C1 segment of cervical spinal cord (tissue), 14 donors: Measurements from ENCODE around the gene FOXO1.
A peak's percentile ranks its signal among the peaks of the same experiment; 100 is the strongest.

Source experiments
- DNase-seq, 14 donors: peaks; one replicate each; lab custom pipeline; 2025; lab: John Stamatoyannopoulos, UW

FOXO1 gene

GRCh38 chr13:40639221-40639681, 27.2 kb downstream of the FOXO1 start:
- peak in 2 of 14 donors; percentile 21 to 25 for DNase-seq

DNA sequence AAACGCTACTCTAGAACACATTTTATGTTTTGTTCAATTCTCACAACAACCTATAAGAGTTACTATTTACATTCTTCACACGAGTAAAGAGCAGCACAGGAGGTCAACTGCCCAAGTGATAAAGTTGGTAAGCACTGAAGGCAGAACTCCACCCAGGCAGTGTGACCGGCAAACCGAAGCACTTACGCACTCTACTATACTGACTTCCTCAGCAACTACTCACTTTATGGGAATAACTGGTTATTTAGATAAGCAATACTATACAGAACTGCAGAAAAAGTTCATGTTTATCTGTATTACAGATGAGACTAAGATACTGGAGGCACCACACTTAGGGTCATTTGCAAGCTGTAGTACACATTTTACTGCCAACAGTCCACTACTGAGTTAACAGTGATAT, 28.8 kb downstream of the FOXO1 start:
- no peak for DNase-seq

DNA sequence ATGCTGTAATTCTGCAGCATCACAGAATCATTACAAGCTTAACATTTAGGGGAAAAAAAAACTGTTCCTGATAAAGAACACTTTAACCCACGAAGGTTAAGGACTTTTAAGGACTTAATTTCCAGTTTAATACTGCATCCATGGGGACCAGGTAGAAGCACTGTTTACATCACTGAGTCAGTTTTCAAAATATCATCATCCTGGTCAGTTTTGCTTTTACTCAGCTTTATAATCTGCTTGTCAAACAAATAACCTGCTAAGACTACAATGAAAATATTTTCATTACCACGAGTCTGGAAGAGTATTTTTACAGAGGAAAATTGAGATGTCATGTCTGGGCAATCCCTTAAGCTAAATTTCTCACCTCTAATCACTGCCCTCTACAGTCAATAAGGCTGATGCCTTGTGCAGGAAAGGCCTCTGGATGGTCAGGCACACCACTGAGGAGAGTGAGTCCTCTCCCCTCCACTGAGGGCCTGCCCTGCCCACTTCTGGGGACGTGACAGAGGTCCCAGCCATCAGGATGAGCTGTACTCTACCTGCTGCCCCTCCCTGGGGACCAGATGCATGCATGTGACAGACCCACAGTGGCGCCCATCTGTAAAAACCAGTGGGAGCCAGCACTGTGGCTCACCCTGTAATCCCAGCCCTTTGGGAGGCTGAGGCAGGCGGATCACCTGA, 31.0 kb downstream of the FOXO1 start:
- DNase-seq: no peak

DNA sequence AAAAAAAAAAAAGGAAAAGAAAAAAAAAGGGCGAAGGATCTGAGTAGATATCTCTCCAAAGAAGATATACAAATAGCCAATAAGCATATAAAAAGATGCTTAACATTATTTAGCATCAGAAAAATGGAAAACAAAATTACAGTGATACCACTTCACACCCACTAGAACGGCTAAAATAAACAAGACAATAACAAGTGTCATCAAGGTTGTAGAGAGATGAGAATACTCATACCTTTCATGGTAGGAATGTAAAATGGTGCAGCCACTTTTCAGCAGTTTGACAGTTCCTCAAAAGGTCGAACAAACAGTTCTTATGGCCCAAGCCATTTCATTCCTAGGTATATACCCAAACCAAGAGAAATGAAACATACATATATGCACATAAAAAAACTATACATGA, 33.5 kb downstream of the FOXO1 start:
- DNase-seq: no peak

- no peak for DNase-seq
Measured at GRCh38 chr13:40631605-40632004, 34.8 kb downstream of the FOXO1 start.

DNA sequence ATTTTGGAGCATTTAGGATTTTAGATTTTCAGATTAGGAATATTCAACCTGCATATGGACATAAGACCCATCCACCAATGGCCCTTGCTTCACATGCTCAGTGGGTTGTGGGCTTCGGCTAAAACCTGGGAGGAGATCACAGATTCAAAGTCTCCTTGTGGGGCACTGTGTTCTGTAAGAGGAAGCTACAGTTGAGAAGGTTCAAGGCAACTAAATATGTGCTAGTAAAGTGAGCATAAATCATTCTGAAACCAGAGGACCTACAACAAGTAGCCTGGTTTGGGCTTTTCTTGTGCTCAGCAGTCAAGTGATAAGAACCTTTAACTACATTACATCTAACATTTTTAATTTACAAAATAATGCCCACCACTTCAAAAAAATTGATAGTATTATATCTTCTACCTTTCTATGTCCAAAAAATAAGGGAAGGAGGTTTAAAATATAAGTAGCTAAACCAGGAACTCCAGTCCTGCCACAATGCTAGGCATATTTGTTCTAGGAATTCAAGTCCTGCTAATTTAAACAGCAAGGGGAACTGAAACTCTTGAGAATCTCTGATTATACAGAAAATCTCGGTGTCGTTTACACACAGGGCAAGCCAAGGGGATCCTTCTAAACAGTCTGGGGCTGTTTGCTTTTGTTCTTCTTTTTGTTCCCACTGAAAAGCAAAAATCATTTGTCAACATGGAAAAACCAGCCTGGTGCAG, 36.6 kb downstream of the FOXO1 start:
- DNase-seq: no peak

DNA sequence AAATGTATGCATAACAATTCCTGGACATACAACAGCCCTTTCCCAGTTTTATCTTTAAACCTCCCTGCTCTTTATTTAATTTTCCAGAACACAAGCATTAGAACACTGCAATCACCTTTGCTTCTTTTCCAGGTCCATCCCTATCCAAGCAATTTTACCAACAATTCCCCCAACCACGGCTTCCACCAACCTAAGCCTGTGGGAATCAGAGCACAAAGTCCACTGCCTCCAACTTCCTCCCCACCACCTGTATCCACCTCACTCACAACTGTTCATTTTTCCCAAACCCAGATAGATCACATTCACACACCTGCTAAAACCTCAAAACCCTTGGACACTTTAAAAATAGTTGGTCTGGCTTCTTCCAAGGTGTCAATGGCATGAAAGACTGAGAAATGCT, 39.5 kb downstream of the FOXO1 start:
- no peak for DNase-seq

- DNase-seq: no peak
Measured at GRCh38 chr13:40626561-40626960, 39.9 kb downstream of the FOXO1 start.

- no peak for DNase-seq
Measured at GRCh38 chr13:40624986-40625385, 41.5 kb downstream of the FOXO1 start.

GRCh38 chr13:40624383-40624782, 42.1 kb downstream of the FOXO1 start:
- DNase-seq: no peak

DNA sequence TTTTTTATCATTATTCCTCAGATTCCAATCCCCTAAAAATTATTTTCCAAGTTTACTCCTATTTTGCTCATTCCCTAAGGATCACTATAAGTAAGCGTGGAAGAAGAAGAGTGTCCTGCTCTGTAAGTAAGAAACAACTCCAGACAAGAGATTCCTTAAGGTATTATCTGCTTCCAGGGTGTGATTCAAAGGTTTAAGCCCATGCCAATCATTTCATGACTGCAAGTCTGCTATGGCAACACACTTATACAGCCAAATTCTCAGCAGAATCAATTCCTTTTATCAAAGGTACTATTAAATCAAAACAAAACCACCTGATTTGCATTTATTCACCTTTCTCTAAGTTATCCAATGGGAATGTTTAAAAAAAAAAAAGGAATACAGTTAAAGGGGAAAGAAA, 43.7 kb downstream of the FOXO1 start:
- no peak for DNase-seq

- no peak for DNase-seq
Measured at GRCh38 chr13:40622246-40622645, 44.2 kb downstream of the FOXO1 start.

DNA sequence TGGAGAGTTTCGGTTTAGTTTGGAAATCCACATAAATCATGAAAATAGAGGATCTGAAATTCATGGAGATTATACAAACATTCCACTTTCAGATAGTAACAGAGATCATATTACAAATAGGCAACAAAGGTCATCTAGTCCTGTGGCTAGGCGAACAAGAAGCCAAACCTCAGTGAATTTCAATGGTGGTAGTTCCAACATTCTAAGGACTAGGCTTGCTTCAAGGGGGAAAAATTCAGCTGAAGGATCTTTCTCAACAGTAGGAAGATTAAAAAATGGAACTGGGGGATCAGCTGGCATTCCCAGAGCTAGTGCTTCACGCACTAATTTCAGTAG, 47.0 kb downstream of the FOXO1 start:
- no peak for DNase-seq

DNA sequence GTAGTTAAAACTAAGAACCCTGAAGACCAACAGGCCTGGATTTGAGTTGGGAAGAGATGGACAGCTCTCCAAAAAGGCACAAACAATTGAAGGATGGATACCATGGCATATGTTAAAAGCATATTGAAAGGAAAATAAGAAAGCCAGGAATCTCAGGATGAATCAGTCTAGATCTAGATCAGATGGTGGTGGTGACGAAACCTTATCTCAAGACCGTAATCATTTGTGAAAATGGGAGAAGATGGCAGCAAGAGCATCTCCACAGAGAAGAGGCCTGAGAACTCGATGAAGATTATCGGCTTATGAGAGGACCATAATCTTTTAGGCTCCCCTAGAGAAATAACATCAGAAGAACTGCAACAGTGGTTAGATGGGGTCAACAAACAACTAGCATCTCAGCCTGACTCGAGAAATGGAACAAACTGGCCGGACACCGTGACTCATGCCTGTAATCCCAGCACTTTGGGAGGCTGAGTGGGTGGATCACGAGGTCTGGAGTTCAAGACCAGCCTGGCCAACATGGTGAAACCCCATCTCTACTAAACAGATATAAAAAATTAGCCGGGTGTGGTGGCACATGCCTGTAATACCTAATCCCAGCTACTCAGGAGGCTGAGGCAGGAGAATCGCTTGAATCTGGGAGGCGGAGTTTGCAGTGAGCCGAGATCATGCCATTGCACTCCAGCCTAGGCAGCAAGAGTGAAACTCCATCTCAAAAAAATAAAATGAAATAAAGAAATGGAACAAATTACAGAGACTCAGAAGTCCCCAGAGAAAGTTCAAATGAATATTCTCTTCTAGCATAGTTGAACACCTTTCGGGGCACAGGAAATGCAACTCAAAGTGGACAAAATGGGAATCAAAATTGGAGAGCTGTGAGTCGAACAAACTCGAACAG, 47.6 kb downstream of the FOXO1 start:
- DNase-seq: no peak

DNA sequence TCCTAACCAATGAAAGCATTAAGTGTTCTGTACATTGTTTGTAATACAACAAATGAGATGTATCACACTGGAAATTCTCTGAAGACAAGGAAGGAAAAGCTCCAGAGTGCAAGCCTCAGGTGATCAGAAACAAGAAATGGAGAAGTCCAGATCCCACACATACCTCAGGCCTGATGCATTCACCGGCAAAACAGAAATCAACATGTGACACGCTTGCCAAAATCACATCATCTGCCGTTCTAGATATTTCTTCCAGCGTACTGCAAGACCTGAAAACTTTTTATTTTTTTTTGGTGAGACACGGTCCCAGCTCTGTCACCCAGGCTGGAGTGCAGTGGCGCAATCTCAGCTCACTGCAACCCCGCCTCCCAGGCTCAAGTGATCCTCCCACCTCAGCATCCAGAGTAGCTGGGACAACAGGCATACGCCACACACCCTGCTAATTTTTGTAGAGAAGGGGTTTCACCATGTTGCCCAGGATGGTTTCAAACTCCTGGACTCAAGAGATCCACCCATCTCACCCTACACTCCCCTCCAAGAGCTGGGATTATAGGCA, 48.6 kb downstream of the FOXO1 start:
- DNase-seq: no peak

DNA sequence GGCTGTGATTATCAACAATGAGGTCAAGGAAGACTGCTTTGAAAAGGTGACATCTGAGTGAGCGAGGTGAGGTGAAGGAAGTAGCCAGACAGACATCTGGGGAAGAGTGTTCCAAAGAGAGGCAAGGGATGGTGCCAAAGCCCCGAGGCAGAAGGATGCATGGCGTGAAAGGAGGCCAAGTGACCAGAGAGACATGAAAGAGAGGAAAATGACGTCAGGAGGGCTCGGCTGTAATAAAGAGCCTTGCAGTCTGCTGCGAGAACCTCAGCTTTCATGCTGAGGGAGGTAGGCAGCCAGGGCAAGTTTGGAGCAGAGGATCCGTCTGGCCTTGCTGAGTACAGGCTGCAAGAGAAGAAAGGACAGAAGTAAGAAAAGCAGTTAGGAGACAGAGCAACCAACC, 50.8 kb downstream of the FOXO1 start:
- no peak for DNase-seq

DNA sequence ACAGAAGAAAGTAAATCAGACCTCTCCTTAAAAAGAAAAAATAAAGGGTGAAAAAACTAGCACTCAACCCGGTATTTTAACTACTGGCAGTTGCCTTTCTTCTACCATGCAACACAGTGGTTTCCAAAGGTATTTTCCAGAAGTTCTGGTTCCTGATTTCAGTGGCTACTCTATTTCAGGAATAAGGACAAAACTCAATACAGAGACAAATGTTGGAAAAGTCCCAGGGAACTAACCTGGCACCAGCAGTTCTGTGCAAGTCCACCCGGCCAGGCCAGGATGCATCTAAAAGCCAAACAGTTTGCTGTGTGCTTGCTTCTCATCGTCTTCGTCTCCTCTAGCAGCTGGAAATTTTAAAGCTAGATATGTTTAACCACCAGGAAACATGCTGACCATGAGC, 52.5 kb downstream of the FOXO1 start:
- no peak for DNase-seq

DNA sequence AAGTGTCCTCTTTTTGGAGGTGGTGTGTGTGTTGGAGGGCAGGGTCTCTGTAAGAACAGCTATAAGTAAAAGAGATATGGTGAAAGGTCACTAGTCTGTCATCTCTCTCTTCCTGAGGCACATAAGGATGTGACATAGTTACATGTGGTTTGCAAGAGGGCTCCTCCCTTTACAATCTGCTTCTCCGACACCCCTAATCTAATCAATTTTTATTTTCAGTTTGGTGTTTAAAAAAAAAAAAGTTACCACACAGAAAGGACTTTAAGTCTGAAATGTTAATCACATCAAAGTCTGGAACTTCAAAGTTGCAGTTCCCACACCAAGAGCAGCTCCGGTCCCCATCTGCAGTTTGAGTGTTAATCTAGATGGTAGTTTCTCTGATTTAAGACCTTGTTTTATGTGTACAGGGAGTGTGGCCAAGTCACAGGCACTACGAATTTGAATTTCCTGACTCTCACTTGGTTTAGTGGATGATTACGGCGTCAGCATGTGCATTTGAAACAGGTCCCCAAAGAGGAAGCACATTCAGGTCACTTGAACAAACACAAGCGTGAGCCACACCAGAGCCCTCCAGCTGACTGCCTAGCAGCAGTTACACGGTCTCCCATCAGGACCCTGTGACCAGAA, 53.1 kb downstream of the FOXO1 start:
- peak in 7 of 14 donors; percentile 1 to 59 (median 27) for DNase-seq

GRCh38 chr13:40612041-40612440, 54.4 kb downstream of the FOXO1 start:
- DNase-seq: no peak

- no peak for DNase-seq
Measured at GRCh38 chr13:40611635-40612034, 54.8 kb downstream of the FOXO1 start.

- DNase-seq: no peak
Measured at GRCh38 chr13:40611004-40611403, 55.4 kb downstream of the FOXO1 start.
